Nephron (organoid): ENCODE results near the gene CLEC16A.

Experiments used
- H3K27ac Mint-ChIP-seq, 3 experiments: 2 replicates each; pipeline ENCODE4 v1.8.0; 2020; ENCODE audit warnings: mixed read lengths in 3 of 3, mild to moderate bottlenecking in 2 of 3, moderate library complexity in 1 of 3
- H3K27me3 Mint-ChIP-seq: 2 replicates; pipeline ENCODE4 v1.8.0; 2021; ENCODE audit warnings: low read depth, mild to moderate bottlenecking, moderate library complexity, mixed read lengths
- H3K36me3 Mint-ChIP-seq: 2 replicates; pipeline ENCODE4 v1.8.0; 2020; ENCODE audit warnings: low read depth, mixed read lengths
- H3K4me1 Mint-ChIP-seq: 2 replicates; pipeline ENCODE4 v1.8.0; 2020; ENCODE audit warnings: mixed read lengths
- H3K4me3 Mint-ChIP-seq, 3 experiments: 2 replicates each; pipeline ENCODE4 v1.8.0; 2020; ENCODE audit warnings: mild to moderate bottlenecking in 3 of 3, mixed read lengths in 3 of 3, moderate library complexity in 2 of 3
- H3K9me3 Mint-ChIP-seq: 2 replicates; pipeline ENCODE4 v1.8.0; 2020; ENCODE audit warnings: mixed read lengths
- CTCF ChIP-seq, 3 experiments: fragments of 200-600 bp; sonication (generic); IDR thresholded peaks; one replicate each; pipeline ENCODE4 v1.5.0; 2021; ENCODE audit warnings: antibody characterized with exemption in 3 of 3; ENCODE audit not compliant: unreplicated experiment in 3 of 3

The CLEC16A gene

GRCh38 chr16:11105038-11105903, 160.9 kb downstream of the CLEC16A start:
- TF ChIP-seq CTCF (IDR thresholded peaks at IDR 0.05; ENCODE audit: unreplicated experiment in 3 of 3), result no peak
- peaks cover 6% of the 10 kb centered on the region for H3K36me3 Mint-ChIP-seq
- peaks cover 59% of the 10 kb centered on the region for H3K4me1 Mint-ChIP-seq
- H3K9me3 Mint-ChIP-seq, result no peaks in the 10 kb centered on the region
- peak overlapping the region in 1 of 3 experiments; percentile 18 for H3K4me3 Mint-ChIP-seq
- peak overlapping the region; percentile 53 to 76 (median 73) for H3K27ac Mint-ChIP-seq
- no peaks in the 10 kb centered on the region for H3K27me3 Mint-ChIP-seq

- Mint-ChIP-seq H3K4me1 (peaks cover 46% of the 10 kb centered on the region), H3K27ac (no peak overlapping the region), H3K27me3 (no peaks in the 10 kb centered on the region), H3K9me3 (no peaks in the 10 kb centered on the region), H3K36me3 (peaks cover 11% of the 10 kb centered on the region), H3K4me3 (no peak overlapping the region)
- no peak for TF ChIP-seq CTCF (IDR thresholded peaks at IDR 0.05; ENCODE audit: unreplicated experiment in 3 of 3)
These were observed 162.4 kb downstream of the CLEC16A start for GRCh38 chr16:11106726-11107125.

DNA sequence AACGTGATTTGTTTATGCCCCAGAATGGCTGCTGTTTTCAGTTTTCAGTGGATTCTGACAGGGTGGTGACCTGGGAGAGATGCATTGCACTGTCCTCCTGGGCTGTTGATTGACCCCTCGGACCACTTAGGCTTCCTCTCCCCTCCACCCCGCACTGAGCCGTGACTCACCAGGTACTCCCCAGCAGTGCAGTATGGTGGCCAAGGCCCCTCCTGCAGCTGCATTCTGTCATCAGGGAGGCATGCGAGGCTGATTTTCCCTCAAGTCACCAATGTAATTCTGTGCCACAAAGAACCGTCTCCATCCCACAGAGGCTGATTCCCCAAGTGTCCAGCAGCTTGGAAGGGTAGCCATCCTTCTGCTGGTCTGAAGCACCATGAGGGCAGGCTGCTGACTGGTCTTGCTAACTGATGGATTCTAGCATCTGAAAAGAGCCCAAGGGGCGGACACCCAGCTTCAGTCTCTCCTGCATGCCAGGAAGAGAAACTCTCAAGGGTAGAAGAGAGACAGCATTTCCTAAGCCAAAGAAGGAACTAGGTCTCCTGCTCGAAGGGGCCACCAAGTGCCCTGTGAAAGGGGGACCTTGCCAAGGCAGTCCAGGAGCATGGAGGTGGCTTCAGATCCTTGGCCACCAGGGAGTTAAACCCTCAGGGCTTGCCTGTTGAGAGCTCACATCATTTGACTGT, 163.6 kb downstream of the CLEC16A start:
- TF ChIP-seq CTCF (IDR thresholded peaks at IDR 0.05; ENCODE audit: unreplicated experiment in 3 of 3), result no peak
- Mint-ChIP-seq H3K36me3 (peaks cover 14% of the 10 kb centered on the region), H3K9me3 (no peaks in the 10 kb centered on the region), H3K27me3 (no peaks in the 10 kb centered on the region), H3K4me3 (no peak overlapping the region), H3K27ac (no peak overlapping the region), H3K4me1 (peaks cover 38% of the 10 kb centered on the region)

DNA sequence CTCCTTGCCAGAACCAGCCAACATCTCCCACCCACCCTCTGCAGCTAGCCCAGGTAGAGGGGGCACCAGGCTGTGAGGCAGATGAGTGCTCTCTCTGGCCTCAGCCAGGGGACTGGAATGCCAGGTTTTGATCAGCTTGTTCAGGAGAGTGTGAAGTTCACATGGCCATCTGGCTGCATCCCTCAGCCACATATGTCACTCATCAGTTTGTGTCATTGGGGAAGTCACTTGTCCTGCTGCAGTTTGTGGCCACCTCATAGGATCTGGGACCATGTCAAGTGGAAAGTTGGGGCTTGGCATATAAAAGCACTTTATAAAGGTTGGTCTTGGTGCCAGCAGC, 164.1 kb downstream of the CLEC16A start:
- H3K27me3 Mint-ChIP-seq, result no peaks in the 10 kb centered on the region
- peaks cover 37% of the 10 kb centered on the region for H3K4me1 Mint-ChIP-seq
- H3K9me3 Mint-ChIP-seq, result no peaks in the 10 kb centered on the region

DNA sequence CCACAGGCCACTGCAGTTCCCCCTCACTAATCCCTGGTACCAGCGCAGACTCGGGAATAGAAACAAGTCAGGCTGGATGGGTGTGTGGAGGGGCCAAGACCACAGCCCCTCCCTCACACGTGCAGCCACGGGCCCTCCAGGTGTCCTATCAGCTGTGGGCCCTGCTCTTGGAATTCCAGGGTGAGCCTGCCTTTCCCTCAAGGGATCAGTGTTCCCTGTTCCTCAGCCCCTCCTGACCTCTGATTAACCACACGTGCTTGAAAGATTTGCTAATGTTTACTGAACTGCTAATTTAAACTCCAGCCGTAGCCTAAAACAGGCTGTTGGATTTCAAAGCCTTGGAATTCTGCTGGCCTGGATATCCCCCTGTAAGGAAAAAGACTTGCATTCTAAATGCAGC, 165.2 kb downstream of the CLEC16A start:
- no peak overlapping the region for H3K4me3 Mint-ChIP-seq
- H3K4me1 Mint-ChIP-seq, result peaks cover 35% of the 10 kb centered on the region
- H3K36me3 Mint-ChIP-seq, result peaks cover 14% of the 10 kb centered on the region
- no peaks in the 10 kb centered on the region for H3K27me3 Mint-ChIP-seq
- no peaks in the 10 kb centered on the region for H3K9me3 Mint-ChIP-seq
- H3K27ac Mint-ChIP-seq, result peak overlapping the region; percentile 50 to 91 (median 67)
- TF ChIP-seq CTCF (IDR thresholded peaks at IDR 0.05; ENCODE audit: unreplicated experiment in 3 of 3), result no peak

More for the DNA sequence above, 164.1 kb downstream of the CLEC16A start:
- Mint-ChIP-seq H3K27ac (no peak overlapping the region), H3K36me3 (peaks cover 14% of the 10 kb centered on the region), H3K4me3 (no peak overlapping the region)
- TF ChIP-seq CTCF (IDR thresholded peaks at IDR 0.05; ENCODE audit: unreplicated experiment in 3 of 3), result no peak
